ENCODE results near the gene CNTN1. TPM values are rescaled to one million over a fixed set of nuclear protein-coding genes. Genes with fewer than 3 reads are reported as not detected.

Gene CNTN1
- polyA plus RNA-seq, 1 donor (not counting 4 experiments of a cell fraction or from before 2014, with no cell fraction given): 19.0 TPM

- Histone ChIP-seq H2AFZ (ENCODE audit: control insufficient read depth, low read length) (no peak overlapping the region), H3K9ac (ENCODE audit: control insufficient read depth, extremely low read depth, insufficient read depth, low read length) (no peak overlapping the region), H3K4me1 (ENCODE audit: control insufficient read depth, extremely low read depth, insufficient read depth, low read length) (no peaks in the 10 kb centered on the region), H3K27me3 (ENCODE audit: control insufficient read depth, extremely low read depth, insufficient read depth, low read length) (no peaks in the 10 kb centered on the region), H3K9me3 (ENCODE audit: control insufficient read depth, low read depth, low read length) (no peaks in the 10 kb centered on the region), H3K36me3 (ENCODE audit: control insufficient read depth in 2 of 2, extremely low read depth in 1 of 2, insufficient read depth in 2 of 2, low read length in 2 of 2) (no peaks in the 10 kb centered on the region), H3K4me2 (ENCODE audit: control insufficient read depth, extremely low read depth, insufficient read depth, low read depth, low read length) (no peak overlapping the region), H3K27ac (ENCODE audit: control insufficient read depth, insufficient read depth, low read length) (no peak overlapping the region), H3K79me2 (ENCODE audit: control insufficient read depth, insufficient read depth, low read length) (no peaks in the 10 kb centered on the region), H3K9me1 (ENCODE audit: control insufficient read depth, extremely low read depth, insufficient read depth, low read length) (no peaks in the 10 kb centered on the region), H4K20me1 (ENCODE audit: control insufficient read depth, extremely low read depth, insufficient read depth, low read length) (no peaks in the 10 kb centered on the region), H3K4me3 (ENCODE audit: control insufficient read depth in 2 of 3, extremely low read depth in 1 of 3, insufficient read depth in 2 of 3, low read depth in 1 of 3, low read length in 3 of 3) (no peak overlapping the region)
- DNase-seq (ENCODE audit: low read depth, low spot score) (no peak), FAIRE-seq (no peak)
- no peak for TF ChIP-seq CTCF (optimal IDR thresholded peaks at IDR 0.05 in 1 of 3, IDR thresholded peaks at IDR 0.05 in 1 of 3, conservative IDR thresholded peaks at IDR 0.05 in 1 of 3; ENCODE audit: extremely low read depth in 1 of 3, insufficient read depth in 2 of 3, low read length in 3 of 3)
- no peak for TF ChIP-seq EZH2 (IDR thresholded peaks at IDR 0.05; ENCODE audit: low read length)
- dilution Hi-C loops (cut with MboI; ENCODE audit: extremely low pct_ligation_motif_present, low sequenced_read_pairs): no loop called here
Observed at GRCh38 chr12:40801082-40801481, 108.8 kb downstream of the CNTN1 start.

GRCh38 chr12:40801861-40802260, 109.6 kb downstream of the CNTN1 start:
- H3K9me3 ChIP-seq (ENCODE audit: control insufficient read depth, low read depth, low read length): no peaks in the 10 kb centered on the region
- H3K9me1 ChIP-seq (ENCODE audit: control insufficient read depth, extremely low read depth, insufficient read depth, low read length): no peaks in the 10 kb centered on the region
- no peak for FAIRE-seq
- no peaks in the 10 kb centered on the region for H3K4me1 ChIP-seq (ENCODE audit: control insufficient read depth, extremely low read depth, insufficient read depth, low read length)
- no peaks in the 10 kb centered on the region for H3K36me3 ChIP-seq (ENCODE audit: control insufficient read depth in 2 of 2, extremely low read depth in 1 of 2, insufficient read depth in 2 of 2, low read length in 2 of 2)
- no peak overlapping the region for H3K9ac ChIP-seq (ENCODE audit: control insufficient read depth, extremely low read depth, insufficient read depth, low read length)
- DNase-seq (ENCODE audit: low read depth, low spot score): no peak
- no peaks in the 10 kb centered on the region for H3K27me3 ChIP-seq (ENCODE audit: control insufficient read depth, extremely low read depth, insufficient read depth, low read length)
- no peak for TF ChIP-seq EZH2 (IDR thresholded peaks at IDR 0.05; ENCODE audit: low read length)
- no peak for TF ChIP-seq CTCF (optimal IDR thresholded peaks at IDR 0.05 in 1 of 3, IDR thresholded peaks at IDR 0.05 in 1 of 3, conservative IDR thresholded peaks at IDR 0.05 in 1 of 3; ENCODE audit: extremely low read depth in 1 of 3, insufficient read depth in 2 of 3, low read length in 3 of 3)
- no peak overlapping the region for H3K4me3 ChIP-seq (ENCODE audit: control insufficient read depth in 2 of 3, extremely low read depth in 1 of 3, insufficient read depth in 2 of 3, low read depth in 1 of 3, low read length in 3 of 3)
- H3K79me2 ChIP-seq (ENCODE audit: control insufficient read depth, insufficient read depth, low read length): no peaks in the 10 kb centered on the region
- H2AFZ ChIP-seq (ENCODE audit: control insufficient read depth, low read length): no peak overlapping the region
- H3K4me2 ChIP-seq (ENCODE audit: control insufficient read depth, extremely low read depth, insufficient read depth, low read depth, low read length): no peak overlapping the region
- dilution Hi-C loops (cut with MboI; ENCODE audit: extremely low pct_ligation_motif_present, low sequenced_read_pairs): no loop called here
- H3K27ac ChIP-seq (ENCODE audit: control insufficient read depth, insufficient read depth, low read length): no peak overlapping the region
- no peaks in the 10 kb centered on the region for H4K20me1 ChIP-seq (ENCODE audit: control insufficient read depth, extremely low read depth, insufficient read depth, low read length)

Measured in keratinocyte (primary cell).